AG08396 (cell line): ENCODE results near the gene MED13L.

Experiments
- DNase-seq: peaks from one replicate; pipeline ENCODE4 v3.0.0; 2012; ENCODE audit warnings: low spot score, mixed read lengths

The MED13L gene

GRCh38 chr12:116276652-116277466 is 634 bp downstream of the MED13L start:
- peak; percentile 68 for DNase-seq

DNA sequence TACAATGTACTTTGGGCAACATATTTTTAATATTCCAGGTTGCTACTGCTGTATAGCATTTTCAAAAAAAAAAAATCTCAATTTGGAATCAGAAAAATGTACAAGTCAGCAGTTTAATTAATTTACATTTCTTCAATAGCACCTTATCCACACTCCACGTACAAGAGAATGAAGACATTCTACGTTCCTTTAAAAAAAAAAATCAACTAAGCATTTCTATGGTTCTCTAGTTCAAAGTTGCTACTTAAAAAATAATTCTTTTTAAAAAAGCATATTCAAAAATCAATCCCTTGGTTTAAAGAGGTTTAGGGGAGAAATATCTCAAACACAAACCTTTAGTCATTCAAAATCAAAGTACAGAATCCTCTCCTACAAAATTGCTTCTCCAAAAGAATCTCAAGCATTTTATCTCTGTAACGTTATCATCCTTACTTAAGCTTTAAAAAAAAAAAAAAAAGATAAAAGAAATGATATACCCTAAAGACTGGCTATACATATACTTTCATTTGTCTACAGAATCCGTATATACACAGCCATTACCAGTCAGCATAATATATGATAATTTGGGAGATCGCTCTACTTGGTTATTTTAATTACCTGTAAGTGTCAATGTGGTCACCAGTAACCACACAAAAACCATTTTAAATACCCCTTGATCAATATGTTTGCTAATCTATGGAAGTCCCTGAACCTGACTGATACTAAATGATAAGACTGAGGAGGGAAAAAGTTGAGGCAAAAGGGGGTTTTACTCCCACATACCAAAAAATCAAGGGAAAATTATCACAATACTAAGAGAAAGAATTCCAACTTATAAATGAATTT is 2.7 kb downstream of the MED13L start:
- no peak for DNase-seq

GRCh38 chr12:116273813-116274550 is 3.5 kb downstream of the MED13L start:
- DNase-seq: no peak

DNA sequence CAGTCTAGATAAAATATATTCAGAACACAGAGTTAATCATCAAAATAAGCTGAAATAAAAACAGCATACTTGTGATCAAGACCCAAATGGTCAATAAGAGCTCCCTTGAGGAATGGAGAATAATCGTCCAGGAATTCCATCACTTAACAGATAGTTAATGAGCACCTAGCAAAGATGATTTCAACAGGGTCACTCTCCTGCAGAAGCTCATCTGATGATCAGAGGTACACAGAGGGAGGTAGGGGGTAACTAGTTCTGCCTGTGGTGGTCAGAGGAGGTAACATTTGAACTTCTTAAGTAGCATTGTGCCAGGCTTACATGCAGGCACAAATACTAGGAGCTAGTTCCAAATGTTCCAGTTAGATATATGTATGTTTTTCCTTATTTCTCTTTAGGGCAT is 9.5 kb downstream of the MED13L start:
- DNase-seq: no peak

DNA sequence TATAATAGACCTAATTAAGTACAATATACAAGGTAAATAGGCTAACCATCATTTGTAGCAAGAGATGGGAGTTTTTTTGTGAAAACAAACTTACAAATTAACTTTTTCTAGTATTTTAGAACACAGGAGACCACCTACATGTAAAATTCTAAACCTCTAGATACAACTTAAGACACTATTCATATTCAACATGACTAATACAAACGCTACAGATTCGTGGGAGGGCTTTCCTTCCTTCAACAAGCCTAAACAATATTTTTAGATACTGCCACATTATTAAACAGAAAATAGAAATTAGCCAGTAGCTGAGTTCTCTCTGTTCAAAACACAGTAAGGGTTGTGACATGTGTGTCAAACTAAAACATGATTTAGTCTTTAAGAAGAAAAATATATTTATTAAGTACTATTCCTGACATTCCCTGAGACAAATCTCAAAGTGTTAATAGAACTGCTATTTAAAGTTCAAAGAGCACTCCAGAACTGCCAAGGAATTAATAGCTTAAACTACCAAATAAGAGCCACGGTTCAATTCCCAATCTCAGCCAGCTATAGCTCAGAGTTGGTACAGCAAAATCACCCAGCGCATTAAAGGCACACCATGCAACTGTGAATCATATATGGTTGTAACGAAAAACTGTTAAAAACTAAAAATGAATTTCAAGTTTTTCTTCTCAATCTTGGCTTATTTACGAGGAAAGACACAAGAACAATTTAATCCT is 10.7 kb downstream of the MED13L start:
- DNase-seq: no peak

- peak; percentile 24 for DNase-seq
These were observed 11.3 kb downstream of the MED13L start for GRCh38 chr12:116266168-116266601.

GRCh38 chr12:116265351-116266147 is 11.9 kb downstream of the MED13L start:
- DNase-seq: no peak

GRCh38 chr12:116264525-116265070 is 12.9 kb downstream of the MED13L start:
- DNase-seq: no peak

DNA sequence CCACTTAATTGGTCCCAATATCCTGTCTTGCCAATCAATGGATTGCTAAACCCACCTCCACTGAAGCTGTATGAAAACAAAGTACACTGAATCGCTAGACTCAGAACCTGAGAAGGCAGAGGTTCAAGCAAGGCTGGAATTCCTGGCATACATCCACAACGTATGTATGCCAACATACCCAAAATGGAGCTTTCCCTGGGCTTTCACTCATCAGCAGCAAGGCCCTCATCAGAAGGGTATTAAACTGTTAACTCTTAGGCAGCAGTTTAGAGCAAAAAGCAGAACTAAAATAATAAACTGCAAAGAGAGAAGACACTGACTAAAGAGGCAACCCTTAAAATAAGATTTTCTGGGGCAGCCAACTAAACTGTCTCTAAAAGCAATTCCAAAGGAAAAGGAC is 13.6 kb downstream of the MED13L start:
- no peak for DNase-seq

- no peak for DNase-seq
These were observed 14.1 kb downstream of the MED13L start for GRCh38 chr12:116263431-116263830.

GRCh38 chr12:116262741-116263140 is 14.8 kb downstream of the MED13L start:
- DNase-seq: no peak

DNA sequence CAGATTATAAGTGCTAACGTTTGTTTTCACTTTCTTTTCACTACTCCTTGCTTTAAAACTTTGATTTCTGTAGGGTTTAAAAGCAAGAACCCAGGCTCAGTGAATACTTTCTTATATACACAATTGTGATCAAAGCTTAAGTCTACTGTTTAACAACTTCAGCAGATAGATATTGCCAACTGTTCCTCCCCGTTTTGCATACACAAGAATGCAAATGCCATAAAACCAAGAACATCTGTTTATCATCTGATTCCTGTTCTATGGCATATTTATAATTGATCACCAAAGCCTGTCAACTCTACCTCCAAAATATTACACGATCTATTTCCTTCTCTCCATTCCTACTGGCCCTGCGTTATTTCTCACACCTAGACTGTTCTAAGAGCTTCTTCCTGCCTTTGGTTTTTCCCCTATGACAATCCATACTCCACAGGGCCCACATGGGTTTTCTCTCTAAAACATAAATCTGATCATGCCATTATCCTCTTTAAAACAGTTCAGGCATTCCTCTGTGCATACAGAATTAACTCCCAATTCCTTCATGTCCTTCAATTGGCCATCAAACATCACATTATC is 15.9 kb downstream of the MED13L start:
- DNase-seq: no peak

- no peak for DNase-seq
These were observed 17.5 kb downstream of the MED13L start for GRCh38 chr12:116259800-116260577.

DNA sequence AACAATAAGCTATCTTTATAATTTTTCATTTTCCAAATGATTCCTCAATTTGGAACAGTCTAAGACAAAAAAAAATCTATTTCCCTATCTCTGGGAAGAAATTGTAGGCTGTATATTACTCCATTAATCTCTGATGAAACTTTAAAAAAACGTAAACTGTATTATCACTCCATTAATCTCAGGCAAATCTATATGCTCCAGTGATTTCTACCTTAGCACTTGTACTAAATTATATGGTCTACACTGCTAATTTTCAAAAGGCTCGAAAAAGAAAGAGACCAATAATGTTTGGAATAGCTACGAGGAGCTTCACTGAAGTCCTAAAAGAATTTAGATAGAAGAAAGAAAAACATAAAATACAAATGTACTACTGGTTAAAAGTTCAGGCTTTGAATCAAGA is 19.7 kb downstream of the MED13L start:
- no peak for DNase-seq

GRCh38 chr12:116257215-116257614 is 20.3 kb downstream of the MED13L start:
- DNase-seq: no peak

DNA sequence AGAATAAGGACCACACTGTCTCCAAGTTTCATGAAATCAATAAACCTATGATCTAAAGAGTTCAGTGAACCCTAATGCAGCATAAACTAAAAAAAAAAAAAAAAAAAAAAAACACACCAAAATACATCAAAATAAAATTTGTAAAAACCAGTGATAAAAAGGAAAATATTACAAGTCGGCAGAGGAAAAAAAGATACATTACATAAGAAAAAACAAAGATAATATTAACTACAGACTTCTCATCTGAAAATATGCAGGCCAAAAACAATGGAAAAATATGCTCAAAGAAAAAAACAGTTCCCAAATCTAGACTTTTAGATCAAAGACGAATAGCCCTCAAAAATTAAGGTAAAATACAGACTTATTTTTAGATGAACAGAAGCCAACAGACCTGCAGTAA is 27.6 kb downstream of the MED13L start:
- no peak for DNase-seq

GRCh38 chr12:116248930-116249329 is 28.6 kb downstream of the MED13L start:
- no peak for DNase-seq

DNA sequence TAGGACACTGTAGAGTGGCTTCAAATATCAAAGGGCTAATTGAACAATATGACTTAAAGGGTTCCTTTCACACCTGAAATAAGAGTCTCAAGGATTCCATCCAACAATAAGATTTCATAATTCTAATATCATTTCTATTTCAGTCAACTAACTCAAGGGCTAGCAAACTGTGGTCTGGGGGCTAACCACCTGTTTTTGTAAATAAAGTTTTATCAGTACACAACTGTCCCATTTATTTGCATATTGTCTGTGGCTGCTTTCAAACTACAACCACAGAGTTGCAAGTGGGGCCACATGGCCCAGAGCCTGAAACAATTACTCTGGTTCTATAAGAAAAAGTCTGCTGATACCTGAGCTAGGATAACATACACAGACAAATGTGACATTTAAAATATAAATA is 29.1 kb downstream of the MED13L start:
- DNase-seq: no peak

- no peak for DNase-seq
These were observed 30.1 kb downstream of the MED13L start for GRCh38 chr12:116247377-116247776.
